ENCODE results near the gene NDOR1.

Gene NDOR1

GRCh38 chr9:137183980-137184595, 21.4 kb upstream of the NDOR1 start:
- DNase-seq: no peak

DNA sequence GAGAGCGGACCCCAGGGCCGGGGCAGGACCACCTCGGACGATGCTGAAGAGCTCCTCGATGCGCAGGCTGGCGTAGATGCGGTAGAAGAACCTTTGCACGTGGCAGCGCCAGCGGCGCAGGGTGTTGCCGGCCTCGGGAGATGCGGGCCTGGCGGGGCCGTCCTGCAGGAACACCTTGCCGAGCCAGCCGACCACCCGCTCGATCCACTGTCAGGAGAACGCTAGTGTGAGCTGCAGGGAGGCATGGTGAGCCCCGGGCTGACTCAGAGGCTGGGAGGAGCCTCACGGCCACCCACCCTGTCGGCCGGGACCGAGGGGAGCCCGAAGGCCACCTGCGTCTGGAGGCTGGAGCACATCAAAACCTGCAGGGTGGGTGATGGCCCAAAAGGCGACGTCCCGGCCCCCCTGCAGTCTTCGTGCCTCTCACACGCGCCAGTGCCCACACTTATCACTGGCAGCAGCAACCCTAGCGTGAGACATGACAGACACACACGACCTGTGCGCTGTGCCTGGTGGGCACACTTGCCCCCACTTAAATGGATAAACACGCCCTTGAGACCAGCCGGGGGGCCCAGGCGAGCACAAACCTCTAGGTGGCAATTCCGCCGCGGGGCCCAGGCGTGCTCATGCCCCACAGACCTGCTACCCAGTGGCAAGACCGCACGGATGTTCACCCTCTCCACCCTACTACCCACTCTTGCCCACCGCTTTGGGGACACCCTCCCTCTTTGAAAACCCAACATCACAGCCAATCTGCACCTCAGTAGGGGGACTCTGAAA, 20.4 kb upstream of the NDOR1 start:
- DNase-seq: no peak

GRCh38 chr9:137185921-137186320, 19.6 kb upstream of the NDOR1 start:
- DNase-seq: no peak

DNA sequence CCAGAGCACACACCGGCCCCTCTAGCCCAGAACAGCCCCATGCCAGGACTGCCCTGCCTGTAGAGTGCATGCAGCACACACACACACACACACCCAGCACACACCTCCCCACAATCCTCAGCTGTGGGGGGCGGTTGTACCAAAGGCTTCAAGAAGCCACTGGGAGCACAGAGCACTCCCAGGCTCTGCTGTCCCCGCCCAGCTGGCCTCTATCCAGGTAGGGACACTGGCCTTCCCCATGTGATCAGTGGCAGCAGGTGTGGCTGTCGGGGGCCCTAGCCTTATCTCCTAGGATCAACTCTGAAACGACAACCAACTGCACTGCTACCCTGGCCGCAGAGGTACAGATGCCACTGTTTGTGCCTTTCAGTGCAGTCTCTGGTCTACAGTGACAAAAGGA, 19.1 kb upstream of the NDOR1 start:
- DNase-seq: peak; percentile 42

DNA sequence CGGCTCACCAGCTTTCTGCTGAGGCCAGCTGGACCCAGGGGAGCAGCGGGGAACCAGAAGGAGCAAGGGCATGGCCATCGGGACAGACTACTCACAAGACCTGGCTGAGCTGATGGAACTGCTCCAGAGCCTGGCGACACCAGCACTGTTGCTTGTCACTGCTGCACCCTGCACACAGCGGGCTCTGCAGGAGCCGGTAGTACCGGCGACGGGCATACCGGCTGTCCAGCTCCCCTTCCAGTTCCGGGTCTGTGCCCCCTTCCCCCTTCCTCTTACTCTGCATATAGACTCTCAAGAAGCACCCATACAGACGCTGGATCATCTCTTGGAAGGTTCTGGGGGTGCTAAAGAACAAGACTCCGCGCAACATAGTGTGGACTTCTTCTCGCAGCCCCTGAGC, 18.1 kb upstream of the NDOR1 start:
- DNase-seq: no peak

- no peak for DNase-seq
Measured at GRCh38 chr9:137188086-137188489, 17.4 kb upstream of the NDOR1 start.

GRCh38 chr9:137188490-137189296, 16.8 kb upstream of the NDOR1 start, which contains the start of the genes ANAPC2 and SSNA1:
Gene ANAPC2 (minus strand): TSS chr9:137188560. CDS start chr9:137188532, 28 bp downstream.
Gene SSNA1 (plus strand): TSS chr9:137188676. CDS start chr9:137188727, 51 bp downstream.
- DNase-seq: peak; percentile 95

DNA sequence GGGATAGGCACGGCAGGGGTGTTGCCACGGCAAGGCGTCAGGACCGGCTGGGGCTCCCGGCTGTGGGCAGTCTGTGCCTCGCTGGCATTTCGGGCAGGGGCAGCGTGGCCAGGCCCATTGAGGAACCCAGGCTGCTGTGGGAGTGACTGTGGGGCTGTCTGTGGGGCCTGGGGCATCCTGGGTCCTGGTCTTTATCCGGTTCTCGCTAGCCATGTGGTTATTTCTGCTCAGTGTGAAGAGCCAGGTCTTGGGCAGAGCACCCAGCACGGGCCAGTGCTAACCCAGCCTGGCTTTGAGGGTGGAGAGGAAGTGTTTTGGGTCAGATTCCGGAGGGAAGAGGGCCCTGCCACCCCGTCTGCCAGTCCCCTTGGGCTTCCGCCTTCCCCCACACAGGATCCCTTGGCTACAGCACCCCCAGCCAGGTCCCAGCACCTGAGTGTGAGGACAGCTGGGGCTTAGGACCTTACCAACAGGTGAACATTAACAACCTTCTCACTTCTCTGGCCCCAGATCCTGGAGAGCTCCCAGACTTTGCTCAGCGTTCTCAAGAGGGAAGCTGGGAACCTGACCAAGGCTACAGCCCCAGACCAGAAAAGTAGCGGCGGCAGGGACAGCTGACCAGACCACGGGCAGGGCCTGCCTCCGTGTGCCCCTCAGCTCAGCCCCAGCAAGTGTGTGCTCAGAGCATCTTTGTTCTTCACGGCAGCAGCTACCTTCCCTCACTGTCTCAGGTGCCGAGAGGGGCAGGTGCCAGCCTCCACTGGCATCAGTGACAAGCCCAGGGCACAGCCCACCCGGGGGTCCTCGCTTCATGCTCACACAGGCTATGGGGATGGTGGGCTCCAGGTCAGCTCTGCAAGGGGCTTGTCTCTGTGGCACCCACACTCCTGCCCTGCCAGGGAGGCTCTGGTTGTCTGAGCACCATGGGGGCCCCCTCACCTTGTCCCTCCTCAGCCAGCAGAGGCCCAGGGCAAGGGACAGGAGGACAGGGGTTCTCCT, 15.9 kb upstream of the NDOR1 start:
- no peak for DNase-seq

DNA sequence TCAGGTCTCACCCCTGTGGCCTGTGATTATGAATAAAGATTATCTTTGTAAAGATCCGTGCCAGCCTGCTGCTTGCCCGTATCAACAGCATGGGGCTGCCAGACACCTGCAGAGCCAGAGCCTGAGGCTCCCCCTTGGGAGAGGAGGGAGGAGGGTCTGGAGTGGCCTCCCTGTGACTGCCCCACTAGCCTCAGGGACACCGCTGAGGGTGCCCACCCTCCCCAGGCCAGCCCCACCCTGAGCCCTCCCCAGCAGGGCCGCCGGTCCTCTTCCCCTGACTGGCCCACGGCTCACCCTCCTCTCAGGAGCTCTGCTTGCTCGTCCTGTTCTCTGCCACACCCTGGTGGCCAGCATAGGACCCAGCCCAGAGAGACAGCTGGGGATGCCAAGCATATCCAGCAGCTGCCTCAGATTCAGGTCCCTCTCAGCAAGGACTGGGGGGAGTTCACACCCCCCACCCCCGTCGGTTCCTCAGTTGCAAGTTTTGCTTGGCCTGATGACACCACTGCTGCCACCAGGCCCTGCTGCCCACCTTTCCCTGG, 15.1 kb upstream of the NDOR1 start:
- DNase-seq: no peak

- no peak for DNase-seq
Measured at GRCh38 chr9:137191245-137191644, 14.3 kb upstream of the NDOR1 start.

DNA sequence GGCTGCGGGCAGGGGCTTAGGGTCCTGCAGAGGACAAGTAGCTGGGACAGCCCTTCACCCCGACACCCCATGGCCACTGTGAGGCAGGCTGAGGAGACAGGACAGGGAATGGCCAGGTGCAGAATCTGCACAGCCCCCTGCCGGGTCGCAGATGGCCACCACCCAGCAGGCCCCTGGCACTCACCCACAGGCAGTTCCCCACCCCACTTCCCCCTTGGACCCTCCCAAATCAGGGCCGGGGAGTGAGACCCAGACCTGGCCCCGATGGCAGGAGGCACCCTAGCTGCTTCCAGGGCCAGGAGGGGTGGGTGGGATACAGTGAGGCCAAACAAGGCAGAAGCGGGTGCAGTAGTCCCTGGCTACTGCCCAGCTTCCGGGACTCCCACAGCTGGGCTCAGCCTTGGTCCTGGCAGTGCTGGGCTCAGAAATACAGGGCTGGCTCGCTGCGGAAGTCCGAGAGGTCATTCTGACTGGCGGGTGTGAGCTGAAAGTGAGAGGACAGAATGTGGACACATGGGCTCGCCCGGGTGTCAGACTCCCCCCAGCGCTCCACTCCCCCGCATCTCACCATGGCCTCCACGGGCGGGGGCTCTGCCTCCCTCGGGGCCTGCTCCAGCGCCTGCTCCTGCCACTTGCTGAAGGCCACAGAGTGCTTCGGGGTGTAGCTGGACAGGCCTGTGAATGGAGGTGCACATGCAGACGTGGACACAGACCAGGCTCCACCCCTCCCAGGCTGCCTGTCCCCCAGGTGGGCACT, 13.6 kb upstream of the NDOR1 start:
- no peak for DNase-seq

DNA sequence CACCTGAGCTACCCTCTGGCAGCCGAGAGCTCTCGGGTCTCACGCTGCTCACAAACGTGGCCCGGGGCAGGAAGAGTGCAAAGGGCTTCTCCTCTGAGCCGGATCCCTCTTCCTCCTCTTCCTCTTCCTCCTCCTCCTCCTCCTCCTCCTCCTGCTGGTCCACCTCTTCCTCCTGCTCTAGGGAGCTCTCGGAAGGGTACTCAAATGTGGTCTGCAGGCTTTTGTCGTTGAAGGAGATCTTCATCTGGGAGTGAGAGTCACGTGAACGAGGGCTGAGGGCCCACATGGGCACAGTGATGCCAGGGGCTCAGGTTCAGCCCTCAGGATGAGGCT, 13.1 kb upstream of the NDOR1 start:
- no peak for DNase-seq

GRCh38 chr9:137192859-137193258, 12.6 kb upstream of the NDOR1 start:
- DNase-seq: no peak

DNA sequence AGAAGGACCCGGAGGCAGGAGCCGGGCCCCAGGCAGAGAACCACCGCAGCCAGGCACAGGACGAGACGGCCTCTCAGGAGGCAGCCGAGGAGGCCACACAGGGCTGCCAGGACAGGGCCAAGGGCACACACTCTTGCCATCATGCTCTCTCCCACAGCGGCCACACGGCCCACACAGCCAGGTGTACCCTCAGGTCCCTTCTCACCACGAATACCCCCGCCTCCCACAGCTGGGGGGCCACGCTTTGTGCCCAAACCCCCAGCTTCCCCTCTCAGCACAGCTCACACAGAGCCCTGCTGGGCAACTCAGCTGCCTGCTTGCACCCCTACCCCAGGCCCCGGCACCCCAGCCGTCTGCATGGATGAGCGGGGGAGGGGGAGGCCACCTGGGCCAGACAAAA, 11.7 kb upstream of the NDOR1 start:
- no peak for DNase-seq

GRCh38 chr9:137194388-137194787, 11.1 kb upstream of the NDOR1 start:
- no peak for DNase-seq

- no peak for DNase-seq
Measured at GRCh38 chr9:137194909-137195308, 10.6 kb upstream of the NDOR1 start.

GRCh38 chr9:137195525-137196220, 9.8 kb upstream of the NDOR1 start:
- no peak for DNase-seq

DNA sequence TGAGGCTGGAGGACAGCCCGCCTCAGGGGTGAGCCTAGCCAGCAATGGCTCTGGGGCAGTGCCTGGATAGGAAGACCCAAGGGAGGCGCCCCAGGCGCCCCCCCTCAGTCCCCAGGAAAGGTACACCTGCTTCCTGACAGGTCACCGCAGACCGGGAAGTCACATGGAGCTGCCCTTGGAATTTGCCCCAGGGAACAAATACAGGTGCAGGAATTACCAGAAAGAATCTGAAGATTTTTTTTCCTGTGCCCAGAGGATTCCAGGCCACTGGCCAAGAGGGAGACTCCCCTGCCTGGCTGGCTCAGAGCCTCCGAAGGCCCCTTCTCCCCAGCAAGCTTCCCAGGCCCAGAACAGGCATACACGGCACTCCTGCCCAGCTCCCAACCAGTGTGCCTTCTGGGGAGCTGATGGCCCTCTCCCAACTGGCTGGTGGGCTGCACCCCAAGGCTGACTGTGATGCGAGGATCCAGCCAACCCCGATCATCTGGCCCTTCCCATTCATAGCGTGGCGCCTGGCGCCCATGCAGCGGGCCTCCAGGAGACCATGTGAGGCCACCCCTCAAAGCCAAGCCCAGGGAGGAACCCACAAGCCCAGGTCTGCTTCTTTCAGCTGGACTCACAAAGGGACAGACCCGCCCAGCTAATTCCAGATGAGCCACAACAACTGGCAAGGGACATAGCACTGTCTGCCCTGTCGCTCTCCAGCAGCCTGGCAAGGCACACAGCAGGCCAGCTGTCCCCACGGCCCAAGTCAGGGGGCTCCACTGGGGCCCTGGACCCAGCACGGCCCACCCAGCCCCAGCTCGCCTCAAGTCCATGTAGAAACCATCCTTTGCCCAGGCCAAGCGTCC, 7.2 kb upstream of the NDOR1 start:
- no peak for DNase-seq

DNA sequence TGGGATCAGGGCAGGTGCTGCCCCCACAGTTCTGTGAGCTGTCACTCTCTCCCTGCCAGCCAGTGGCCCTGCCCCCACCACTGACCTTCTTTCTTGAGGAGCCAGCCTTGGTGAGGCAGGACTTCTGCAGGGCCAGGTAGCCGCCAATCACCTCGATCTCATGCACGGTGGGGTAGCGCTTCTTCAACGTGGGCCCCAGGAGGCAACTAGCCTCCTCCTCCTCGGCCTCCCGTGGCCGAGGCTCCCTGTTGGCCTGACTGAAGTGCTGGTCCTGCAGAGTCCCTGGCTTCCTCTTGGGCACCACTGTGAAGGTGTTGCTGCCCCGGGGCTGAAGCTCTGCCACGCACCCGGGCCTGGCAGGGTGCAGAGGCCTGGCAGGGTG, 6.6 kb upstream of the NDOR1 start:
- no peak for DNase-seq

Measured in hematopoietic multipotent progenitor cell treated with erythropoietin and hydrocortisone succinate and interleukin-3 and kit ligand, for 6 days (in vitro differentiated cells).